Measurements from ENCODE around the gene NR4A3.
A peak's percentile ranks its signal among the peaks of the same experiment; 100 is the strongest.

Gene NR4A3

DNA sequence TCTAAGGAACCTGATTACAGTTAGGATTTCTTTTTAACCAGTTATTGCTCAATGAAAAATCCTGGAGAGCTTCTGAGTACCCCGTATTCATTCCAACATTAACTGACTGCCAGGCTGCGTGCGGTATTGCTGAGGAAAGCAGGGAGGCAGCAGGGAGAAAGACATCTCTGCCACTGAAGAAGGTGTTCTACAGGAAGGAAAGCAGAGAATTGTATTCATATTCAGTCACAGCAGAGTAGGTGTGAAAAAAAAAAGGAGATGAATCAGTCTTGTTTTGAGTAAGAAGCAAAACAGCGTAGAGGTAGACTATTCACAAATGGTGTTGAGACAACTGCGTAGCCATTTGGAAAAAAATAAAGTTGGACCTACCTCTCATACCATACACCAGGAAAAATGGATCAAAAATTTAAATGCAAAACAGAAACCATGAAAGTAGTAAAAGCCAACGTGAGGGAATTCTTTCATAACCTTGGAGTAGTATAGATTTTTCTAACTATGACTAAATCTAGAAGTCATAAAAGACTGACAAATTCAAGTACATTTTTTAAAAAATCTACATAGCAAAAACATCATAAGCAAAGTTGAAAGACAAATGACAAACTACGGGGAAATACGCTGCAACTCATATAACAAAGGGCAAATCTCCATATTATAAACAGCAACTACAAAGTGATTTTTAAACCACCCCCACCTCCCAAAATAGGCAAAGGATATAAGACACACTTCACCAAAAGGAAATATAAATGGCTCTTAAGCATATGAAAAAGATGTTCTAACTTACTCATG lies 9.9 kb upstream of the NR4A3 start:
- peak; percentile 78 for FAIRE-seq
- no peak for DNase-seq (ENCODE audit: extremely low spot score, insufficient read length, low read depth)

DNA sequence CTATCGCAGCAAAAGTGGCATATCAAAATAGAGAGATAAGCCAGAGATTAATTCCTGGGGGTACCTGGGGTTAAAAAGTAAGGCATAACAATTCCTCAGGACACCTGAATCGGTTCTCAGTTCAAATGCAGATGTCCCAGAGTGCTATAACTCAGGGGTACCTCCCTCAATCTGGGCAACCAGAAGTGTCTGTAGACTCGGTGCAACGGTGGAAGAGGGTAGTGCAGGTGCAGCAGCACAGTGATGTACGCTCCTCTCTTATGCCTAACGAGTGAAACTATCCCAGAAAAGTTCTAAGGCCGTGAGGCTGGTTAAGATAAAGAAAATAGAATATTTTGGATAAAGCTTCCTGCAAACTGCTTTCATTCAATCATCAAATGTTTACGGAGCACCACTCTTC lies 7.9 kb upstream of the NR4A3 start:
- FAIRE-seq (no peak), DNase-seq (ENCODE audit: extremely low spot score, insufficient read length, low read depth) (no peak)

DNA sequence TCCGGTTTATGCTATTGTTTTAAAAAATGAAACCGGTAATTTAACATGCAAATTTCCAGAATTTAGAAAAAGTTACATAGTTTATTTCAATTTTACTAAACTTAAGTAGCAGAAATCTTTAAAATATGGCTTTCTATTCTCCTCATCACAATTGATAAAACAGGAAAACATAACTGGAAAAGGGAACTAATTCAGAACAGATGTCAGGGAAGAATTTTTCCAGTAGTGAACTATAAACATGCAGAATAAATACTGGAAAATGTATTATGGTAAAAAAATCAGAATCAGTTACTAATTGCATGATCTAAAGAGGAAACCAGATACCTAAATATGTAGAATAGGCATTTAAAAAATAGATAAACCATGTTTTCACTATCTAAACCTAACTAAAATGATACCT lies 7.3 kb upstream of the NR4A3 start:
- no peak for FAIRE-seq
- no peak for DNase-seq (ENCODE audit: extremely low spot score, insufficient read length, low read depth)

DNA sequence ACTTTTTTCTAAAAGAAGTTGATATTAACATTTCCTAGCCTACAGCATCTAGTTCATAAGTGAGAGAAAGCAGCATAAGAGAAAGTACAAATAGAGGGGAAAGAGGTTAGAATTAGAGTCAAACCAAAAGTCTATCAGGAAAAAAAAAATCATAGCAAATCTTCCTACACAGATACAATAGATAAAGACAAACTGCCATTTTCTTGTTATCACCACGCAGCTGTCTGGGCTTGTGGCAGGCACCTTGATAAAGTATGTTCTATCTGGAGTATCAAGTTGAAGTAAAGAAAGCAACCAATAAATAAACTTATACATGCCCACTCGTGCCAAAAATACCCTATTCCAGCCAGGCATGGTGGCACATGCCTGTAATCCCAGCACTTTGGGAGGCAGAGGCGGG lies 5.3 kb upstream of the NR4A3 start:
- DNase-seq (ENCODE audit: extremely low spot score, insufficient read length, low read depth) (no peak), FAIRE-seq (no peak)

DNA sequence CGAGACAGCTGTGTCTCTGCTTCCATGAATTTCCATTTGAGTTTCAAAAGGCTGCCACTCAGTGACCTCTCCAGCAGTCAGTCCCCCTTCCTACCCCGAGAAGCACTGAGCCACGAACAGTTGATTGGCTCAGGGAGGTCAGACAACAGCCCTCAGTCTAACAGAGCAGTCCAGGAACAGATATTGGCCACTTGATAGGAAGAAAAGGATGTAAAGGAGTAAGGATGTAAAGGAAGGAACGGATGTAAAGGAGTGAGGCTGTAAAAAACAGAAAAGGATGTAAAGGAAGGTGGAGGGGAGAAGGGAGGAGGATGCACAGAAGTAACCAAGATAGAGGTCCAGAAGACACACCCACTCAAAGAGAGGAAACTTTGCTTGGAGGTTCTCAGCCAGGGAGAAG lies 3.2 kb upstream of the NR4A3 start:
- FAIRE-seq (no peak), DNase-seq (ENCODE audit: extremely low spot score, insufficient read length, low read depth) (no peak)

DNA sequence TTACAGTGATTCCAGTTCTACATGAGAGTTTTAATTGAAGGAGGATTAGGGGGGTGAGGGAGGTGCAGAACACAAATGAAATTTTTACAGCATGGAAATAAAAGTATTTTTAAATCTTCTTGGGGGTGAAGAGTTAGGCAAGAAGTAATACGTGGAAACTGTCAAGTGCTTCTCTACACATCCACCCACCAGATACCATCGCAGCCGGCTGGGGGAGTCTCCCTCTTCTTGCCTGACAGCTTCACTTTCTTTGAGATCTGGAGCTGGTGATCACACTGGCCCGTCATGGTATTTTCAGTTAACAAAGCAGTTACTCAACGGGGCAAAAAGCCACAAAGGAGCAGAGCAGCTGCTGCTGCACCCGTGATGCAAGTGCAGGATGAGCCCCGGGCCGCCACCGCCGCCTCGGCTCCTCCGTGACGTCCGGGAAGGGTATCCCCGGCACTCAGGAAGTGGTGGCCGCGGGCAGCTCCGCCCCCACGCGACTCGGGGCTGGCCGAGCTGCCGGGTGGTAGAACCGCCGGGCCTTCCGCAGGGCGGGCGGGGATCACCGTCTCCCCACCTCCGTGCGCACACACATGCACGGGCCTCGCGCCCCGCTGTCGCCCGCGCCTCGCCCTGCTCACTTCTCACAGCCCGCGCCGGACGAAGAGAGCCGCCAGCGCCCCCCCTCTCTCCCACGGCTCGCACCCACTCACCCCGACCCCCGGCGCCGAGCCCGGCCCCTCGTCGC lies 2.4 kb upstream of the NR4A3 start:
- DNase-seq (ENCODE audit: extremely low spot score, insufficient read length, low read depth) (peak; percentile 73), FAIRE-seq (peak; percentile 86)

DNA sequence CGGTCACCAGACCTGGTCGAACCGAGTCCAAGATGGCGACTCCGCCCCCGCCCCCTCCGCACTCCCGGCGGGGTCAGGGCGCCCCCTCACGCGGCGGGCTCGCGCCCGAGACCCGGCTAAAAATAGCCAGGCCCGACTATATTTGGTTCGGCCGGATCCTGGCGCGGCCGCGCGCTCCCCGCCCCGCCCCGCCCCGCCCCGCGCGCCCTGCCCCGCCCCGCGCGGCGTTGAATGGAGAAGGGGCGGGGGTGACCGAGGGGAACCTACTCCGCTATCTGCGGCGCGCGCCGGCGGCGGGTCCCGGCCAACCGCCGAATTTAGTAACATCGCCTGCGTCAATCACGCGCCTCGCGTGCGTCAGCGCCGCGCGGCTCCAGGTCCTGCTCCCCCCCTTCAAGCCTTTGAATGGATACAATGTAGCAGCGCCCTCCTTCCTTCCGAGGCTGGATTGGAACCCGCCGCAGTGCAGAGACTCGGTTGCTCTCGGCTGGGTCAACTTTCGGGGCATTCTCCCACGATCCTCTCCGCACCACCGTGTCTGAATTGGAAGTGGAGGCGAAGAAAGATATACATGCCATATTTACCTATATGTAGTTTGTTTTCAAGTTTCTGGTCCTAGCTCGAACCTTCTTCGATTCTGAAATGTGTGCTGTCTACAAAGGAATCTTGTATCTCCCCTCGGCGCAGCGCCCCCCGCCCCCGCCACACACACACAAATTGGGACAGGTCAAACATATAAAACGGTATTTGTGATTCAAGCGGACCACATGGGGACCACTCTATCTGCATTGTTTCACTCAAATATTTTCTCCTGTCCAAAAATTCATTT lies 1.6 kb upstream of the NR4A3 start:
- peak; percentile 74 for FAIRE-seq
- peak; percentile 77 for DNase-seq (ENCODE audit: extremely low spot score, insufficient read length, low read depth)

DNA sequence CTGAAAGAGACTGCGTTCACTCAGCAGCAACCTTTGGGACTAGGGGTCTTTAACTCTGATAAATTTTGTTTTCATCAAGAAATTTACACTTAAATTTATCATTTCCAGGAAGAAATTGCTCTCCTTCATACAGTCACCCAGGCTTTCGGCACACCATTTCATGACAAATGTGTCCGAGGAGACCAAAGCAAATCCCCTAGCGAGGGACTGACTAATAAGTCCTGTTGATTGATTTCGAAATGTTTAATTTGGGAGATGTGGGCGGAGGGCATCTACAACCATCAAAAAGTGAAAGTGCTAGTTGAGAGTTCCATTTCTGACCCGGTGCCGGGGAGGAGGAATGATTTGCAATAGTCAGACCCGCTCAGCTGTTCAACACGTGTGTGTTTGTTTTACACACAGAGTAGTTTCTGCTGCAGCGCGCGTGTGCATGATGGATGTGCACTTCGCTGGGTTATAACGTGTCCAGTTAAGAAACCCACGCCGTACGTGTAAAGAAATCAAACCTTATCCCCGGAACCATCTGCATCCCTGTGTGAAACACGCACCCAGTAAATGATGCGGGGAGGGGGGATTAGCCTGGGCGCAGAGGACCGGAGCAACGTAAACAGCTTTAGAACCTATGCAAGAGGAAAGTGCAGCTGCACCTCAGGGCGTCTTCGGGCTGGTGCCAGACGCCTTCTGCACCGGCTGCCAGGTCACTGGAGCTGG lies 845 bp upstream of the NR4A3 start:
- DNase-seq (ENCODE audit: extremely low spot score, insufficient read length, low read depth) = no peak

DNA sequence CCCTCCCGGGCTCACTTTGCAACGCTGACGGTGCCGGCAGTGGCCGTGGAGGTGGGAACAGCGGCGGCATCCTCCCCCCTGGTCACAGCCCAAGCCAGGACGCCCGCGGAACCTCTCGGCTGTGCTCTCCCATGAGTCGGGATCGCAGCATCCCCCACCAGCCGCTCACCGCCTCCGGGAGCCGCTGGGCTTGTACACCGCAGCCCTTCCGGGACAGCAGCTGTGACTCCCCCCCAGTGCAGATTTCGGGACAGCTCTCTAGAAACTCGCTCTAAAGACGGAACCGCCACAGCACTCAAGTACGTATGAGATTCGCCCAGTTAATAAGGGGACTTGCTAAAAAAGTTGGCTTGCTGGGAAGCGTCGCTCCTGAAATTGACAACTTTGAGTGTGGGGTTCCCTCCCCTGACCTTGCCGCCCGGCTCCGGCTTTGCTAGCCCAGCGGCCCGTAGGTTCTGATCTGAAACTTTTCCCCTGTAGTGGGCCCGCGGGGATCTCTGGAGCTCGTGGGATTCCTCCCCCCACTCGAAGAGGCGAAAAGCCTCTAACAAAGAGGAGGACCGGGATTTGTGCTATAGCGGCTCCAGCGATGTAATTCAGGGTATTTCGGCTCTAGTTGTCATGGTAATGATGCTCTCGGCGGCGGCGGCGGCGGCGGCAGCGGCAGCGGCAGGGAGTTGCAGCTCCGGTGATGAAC lies 572 bp downstream of the NR4A3 start:
- FAIRE-seq (no peak), DNase-seq (ENCODE audit: extremely low spot score, insufficient read length, low read depth) (no peak)

More for the DNA sequence above, 845 bp upstream of the NR4A3 start:
- peak; percentile 48 for FAIRE-seq

DNA sequence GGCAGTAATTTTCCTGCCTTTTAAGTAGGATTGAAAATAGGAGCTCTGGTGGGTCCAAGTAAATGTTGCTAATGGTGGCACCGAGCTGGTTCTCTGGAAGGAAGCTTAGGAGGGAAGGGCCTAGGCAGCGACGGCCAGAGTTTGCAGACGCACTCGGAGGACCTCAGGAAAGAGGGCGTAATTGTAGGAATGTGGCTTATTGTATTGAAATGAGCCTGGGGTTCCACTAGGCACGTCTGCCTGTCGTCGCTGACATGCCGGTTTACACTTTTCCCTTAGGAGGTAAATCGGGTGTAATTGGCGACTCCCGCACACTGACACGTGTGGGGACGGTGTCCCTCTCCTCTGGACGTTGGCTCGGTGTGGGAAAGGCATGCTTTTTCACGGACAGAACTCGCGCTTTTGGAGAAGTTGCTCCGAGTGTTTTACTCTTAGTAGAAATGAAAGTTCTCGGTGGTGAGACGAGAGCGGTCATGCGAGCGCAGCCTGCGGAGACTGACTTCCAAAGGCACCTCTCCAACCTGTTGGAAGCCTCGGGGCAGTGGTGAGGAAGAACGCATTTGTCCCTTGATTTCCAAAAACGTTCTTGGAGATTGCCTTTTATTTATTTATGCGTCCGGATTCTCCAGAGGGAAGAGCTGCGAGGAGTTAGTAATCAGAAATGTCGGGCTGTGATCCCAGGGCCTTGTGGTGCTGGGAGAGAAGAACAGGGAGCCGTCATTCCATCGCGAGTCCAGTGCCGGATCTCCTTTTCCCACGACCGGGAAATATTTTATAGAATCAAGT lies 1.3 kb downstream of the NR4A3 start:
- FAIRE-seq = peak; percentile 53
- DNase-seq (ENCODE audit: extremely low spot score, insufficient read length, low read depth) = no peak

DNA sequence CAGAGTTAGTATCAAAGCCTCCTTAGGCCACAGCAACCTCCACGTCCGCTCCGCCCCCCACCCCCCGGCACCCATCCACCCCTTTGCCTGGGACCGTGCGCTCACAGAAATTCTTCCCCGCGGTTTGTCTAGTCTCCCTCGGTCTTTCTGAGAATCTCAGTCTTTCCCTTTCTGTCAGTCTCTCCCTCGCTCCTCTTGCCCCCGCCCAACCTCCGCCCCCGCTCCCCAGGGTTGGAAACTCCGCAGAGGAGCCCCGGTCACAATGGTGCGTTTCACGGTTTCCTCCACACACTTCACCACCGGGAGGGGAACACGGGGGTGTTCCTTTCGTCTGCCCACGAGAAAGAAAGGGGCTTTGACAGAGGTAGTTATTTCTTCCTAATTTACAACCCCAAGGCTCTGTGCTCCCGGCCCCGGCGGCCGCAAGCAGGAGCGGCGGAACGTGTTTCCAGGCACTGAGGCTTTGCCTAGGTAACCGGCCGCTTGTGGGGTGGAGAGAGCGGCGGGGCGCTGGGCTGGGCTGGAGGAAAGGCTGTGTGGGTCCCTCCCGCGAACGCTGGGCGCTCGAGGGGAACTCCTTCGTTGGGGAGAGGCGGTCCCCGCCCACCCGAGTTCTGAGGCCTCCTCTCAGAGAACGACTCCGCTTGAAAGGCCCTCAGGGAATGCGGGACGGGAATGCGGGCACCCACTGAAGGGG lies 2.1 kb downstream of the NR4A3 start:
- DNase-seq (ENCODE audit: extremely low spot score, insufficient read length, low read depth) (no peak), FAIRE-seq (peak; percentile 29)

DNA sequence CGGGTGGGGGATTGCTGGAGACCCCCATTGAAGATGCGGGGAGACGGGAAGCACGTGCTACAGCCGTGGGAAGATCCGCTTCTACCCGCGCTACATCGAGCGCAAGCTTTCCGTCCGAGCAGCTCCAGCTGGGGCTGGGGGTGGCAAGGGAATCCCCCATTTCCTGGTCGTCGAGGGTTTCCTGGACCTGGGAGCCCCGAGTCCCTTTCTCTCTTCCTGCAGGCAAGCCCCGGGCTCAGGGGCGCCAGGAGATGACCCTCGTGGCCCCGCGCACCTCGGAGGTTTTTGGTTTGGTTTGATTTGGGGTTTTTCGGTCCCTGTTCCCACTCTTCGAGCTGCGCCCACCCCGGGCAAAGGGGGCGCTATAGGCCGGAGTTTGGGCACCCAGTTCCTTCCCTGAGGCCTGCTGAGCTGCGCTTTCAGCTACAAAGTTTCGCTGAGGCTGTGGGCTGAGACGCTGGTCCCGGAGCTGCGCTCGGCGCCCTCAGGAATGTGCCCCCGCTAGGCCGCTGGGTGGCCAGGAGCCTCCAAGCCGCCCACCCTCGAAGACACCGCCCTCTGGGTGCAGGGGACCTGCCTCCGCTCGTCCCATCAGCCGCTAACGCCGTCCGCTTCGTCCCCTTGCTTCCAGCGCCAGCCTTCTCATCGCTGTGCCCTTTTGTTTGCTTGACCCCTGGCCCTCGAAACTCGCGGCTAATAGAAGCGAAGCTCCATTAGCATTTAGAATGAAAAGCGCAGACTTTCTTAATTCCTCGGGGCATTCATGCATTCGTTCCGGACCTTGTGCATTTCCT lies 2.9 kb downstream of the NR4A3 start:
- DNase-seq (ENCODE audit: extremely low spot score, insufficient read length, low read depth) = no peak
- peak; percentile 41 for FAIRE-seq

DNA sequence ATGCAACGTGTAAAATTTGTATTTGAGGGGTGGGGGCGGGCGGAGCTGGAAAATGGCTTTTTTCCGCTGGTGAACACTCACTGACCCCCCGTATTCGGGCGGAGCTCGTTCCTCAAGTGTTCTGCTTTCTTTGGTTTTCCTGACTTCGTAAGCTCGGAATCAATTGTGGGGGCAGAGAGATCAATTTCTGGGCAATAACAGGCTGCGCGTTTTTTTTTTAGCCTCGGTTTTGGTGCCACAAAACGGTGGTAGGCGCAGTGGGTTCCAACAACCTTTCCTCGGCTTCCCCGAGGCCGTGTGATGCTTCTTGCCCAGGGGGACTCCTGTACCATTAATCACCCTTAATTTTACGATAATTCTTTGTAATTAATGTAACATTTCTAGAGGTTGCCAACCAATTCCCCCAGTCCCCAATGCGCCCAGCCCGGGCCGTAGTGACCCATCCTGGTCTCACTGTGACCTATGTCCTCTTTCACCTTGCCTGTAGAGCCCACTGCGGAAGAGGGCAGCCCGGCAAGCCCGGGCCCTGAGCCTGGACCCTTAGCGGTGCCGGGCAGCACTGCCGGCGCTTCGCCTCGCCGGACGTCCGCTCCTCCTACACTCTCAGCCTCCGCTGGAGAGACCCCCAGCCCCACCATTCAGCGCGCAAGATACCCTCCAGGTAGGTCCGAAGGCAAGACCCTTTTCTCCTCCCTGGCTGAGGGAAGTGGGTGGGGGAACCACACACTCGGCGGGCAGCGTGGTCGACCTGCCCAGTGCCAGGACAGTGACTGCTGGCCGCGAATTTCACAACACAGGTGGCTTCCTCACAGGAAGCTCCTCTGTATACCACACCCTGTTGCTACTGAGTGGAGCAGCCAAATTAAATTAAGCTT lies 3.7 kb downstream of the NR4A3 start:
- FAIRE-seq (no peak), DNase-seq (ENCODE audit: extremely low spot score, insufficient read length, low read depth) (no peak)

DNA sequence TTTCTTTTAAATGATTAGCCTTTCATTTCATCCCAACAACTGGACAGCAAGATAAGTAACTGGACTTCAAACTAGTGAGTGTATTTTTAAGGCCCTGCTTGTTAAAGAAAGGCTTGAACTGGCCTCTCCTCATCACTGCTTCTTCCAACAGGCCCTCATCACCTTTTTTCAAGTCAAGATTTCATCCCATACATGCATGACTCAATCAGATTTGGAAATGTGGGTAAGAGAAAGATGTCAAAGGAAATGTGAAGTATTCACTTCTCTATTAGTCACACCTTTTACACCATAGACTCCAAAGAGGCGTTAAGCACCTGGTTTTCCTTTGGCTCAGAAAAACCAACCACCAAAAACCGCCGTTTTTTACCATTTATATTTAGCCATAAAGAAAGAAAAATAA lies 4.9 kb downstream of the NR4A3 start:
- DNase-seq (ENCODE audit: extremely low spot score, insufficient read length, low read depth) (no peak), FAIRE-seq (peak; percentile 31)

DNA sequence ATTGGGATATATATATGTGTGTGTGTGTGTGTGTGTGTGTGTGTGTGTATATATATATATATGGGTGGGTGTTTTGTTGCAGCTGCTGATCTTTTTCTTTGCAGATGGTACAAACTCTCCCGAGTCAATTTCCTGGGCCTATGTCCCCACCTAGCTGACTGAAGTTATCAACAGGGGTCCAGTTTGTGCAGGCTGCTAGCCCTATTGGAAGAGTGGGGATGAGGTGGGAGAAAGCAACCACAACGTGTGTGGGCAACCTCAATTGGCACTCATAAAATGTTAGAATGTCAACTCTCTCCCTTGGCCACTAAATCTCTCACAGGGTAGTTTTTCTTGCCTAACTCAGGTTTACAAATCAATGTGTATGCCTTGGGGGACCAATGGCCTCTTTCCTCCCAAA lies 5.6 kb downstream of the NR4A3 start:
- DNase-seq (ENCODE audit: extremely low spot score, insufficient read length, low read depth) (no peak), FAIRE-seq (no peak)

DNA sequence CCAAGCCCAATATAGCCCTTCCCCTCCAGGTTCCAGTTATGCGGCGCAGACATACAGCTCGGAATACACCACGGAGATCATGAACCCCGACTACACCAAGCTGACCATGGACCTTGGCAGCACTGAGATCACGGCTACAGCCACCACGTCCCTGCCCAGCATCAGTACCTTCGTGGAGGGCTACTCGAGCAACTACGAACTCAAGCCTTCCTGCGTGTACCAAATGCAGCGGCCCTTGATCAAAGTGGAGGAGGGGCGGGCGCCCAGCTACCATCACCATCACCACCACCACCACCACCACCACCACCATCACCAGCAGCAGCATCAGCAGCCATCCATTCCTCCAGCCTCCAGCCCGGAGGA lies 6.3 kb downstream of the NR4A3 start:
- no peak for DNase-seq (ENCODE audit: extremely low spot score, insufficient read length, low read depth)
- FAIRE-seq = no peak

Measured in GM18507 (cell line).